HG03045 (cell line): ENCODE data around the gene CLPTM1.
"Not testable (repeated sequence)": the region's sequence is repeated elsewhere in the genome, so short reads cannot be mapped to it uniquely, and the experiment has no call there.

Experiments
- ATAC-seq: cut with Tn5 transposase; IDR thresholded peaks from one replicate; pipeline ENCODE4 v1.9.1; 2021; ENCODE audit warnings: mild to moderate bottlenecking, moderate library complexity; ENCODE audit not compliant: unreplicated experiment

The CLPTM1 gene

DNA sequence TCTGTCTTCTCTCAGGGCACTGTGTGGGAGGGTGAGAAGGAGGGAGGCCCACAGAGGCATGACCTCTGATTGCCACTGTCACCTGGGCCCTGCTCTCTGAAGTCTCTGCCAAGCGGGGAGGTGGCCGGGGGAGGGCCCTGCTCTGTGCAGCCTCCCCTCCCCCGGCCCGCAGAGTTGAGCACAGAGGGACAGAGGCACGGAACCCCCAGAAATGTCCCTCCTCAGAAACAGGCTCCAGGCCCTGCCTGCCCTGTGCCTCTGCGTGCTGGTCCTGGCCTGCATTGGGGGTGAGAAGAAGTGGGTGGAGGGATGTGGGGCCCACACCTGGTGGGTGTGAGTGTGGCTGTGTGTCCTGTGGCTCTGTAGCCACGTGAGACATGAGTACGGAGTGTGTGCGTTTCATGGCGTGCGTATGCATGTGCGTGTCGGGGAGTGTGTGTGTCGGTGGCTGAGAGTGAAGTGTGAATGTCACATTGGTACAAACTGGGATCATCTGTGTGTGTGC is 13.1 kb upstream of the CLPTM1 start, which contains the start of gene APOC4:
APOC4 (plus strand) TSS at position 171 of the 505 bp plus-strand sequence; CDS start at position 212, 41 bp downstream.
- ATAC-seq: no peak

DNA sequence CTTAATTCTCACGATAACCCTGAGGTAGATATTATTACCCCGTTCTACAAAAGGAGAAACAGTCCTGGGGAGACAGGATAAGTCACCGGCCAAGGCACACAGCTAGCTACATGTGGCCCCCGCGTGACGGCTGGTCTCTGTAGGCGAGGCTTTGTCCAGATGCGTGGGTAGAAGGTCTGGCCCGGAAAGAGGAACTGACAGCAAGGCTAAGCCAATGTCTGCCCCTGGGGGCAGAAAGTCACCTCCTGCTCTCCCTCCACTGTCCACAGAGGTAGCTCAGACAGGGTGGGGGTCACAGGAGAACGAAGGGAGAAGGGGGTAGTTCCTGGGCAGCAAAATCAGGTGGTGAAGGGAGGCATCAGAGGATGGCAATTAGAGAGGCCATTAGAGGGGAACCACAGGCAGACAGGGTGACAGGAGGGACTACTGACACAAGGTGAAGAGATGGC is 11.4 kb upstream of the CLPTM1 start:
- no peak for ATAC-seq

DNA sequence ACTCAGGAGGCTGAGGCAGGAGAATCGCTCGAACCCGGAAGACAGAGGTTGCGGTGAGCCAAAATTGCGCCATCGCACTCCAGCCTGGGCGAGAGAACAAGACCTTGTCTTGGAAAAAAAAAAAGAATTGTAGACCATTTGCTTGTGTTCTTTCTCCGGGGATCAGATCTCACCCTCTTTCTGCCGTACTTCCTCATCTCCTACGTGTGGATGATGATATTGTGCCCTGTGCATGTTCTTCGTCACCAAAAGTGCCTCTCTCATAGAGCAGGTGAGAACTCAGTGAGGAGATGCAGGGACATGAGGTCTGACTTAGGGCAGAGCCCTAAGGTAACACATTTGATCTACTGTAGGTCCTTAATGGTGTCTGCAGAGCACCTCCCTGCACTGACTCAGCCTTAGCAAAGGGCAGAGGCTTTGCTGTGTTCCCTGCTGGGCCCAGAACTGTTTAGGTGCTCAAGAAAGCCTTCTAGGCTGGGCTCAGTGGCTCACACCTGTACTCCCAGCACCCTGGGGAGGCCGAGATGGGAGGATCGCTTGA is 8.1 kb upstream of the CLPTM1 start:
- ATAC-seq: no peak

DNA sequence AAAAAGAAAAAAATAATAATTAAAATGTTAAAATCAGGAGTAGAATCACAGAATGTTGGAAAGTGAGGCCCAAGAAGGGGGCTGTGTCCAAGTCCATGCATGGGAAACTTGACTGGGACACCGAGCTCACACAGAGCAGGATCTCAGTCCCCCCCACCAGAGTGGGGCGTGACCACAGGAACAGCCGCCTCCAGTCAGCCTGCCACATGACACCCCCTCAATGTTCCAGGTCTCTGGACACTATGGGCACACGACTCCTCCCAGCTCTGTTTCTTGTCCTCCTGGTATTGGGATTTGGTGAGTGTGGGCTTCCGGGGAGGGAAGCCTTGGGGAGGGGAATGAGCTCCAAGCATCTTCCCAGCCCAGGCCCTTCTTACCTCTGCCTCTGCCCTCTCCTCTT is 6.9 kb upstream of the CLPTM1 start:
- no peak for ATAC-seq

DNA sequence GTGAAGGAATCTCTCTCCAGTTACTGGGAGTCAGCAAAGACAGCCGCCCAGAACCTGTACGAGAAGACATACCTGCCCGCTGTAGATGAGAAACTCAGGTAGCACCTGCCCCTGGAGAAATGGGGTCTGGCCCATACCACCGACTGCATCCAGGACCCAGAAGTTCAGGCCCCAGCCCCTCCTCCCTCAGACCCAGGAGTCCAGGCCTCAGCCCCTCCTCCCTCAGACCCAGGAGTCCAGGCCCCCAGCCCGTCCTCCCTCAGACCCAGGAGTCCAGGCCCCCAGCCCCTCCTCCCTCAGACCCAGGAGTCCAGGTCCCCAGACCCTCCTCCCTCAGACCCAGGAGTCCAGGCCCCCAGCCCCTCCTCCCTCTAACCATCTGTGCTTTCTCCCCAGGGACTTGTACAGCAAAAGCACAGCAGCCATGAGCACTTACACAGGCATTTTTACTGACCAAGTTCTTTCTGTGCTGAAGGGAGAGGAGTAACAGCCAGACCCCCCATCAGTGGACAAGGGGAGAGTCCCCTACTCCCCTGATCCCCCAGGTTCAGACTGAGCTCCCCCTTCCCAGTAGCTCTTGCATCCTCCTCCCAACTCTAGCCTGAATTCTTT is 6.3 kb upstream of the CLPTM1 start:
- no peak for ATAC-seq

- no peak for ATAC-seq
Observed at GRCh38 chr19:44949550-44949949, 5.6 kb upstream of the CLPTM1 start.

DNA sequence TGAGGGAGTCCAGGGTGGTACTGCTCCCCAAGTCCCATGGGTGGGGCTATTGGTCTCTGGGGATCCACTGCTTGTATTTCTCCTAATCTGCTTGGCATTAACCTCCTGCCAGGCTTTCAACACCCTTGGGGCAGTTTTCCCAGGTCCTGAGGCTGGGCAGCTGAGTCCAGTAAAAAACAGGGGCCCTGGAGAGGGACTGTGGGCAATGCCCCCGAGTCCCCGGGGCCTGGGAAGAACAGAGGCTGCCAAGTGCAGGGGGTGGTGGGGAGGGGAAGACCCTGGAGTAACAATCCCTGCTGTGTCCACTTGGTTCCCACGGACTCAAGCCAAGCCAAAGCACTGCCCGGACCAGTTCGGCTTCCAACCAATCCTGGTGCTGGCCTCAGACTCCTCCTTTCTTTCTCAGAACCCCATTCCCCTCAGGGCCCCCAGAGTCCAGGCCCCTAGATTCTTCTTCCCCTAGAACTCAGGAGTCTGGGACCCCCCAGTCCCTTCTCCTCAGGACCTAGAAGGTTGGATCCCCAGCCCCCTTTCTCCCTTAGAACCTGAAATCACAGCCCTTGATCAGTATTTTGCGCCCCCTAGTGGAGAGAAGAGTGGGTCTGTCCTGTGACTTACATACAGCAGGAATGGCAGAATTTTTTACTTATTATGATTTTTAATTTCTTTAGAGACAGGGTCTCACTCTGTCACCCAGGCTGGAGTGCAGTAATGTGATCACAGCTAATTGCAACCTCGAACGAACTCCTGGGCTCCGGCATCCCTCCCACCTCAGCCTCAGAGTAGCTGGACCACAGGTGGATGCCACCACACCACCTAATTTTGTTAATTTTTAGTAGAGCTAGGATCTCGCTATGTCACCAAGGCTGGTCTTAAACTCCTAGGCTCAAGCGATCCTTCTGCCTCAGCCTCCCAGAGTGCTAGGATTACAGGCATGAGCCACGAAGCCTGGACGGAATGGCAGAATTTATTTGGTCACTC is 3.7 kb upstream of the CLPTM1 start:
- ATAC-seq: no peak

GRCh38 chr19:44954278-44954648 is 917 bp upstream of the CLPTM1 start:
- ATAC-seq: no peak

DNA sequence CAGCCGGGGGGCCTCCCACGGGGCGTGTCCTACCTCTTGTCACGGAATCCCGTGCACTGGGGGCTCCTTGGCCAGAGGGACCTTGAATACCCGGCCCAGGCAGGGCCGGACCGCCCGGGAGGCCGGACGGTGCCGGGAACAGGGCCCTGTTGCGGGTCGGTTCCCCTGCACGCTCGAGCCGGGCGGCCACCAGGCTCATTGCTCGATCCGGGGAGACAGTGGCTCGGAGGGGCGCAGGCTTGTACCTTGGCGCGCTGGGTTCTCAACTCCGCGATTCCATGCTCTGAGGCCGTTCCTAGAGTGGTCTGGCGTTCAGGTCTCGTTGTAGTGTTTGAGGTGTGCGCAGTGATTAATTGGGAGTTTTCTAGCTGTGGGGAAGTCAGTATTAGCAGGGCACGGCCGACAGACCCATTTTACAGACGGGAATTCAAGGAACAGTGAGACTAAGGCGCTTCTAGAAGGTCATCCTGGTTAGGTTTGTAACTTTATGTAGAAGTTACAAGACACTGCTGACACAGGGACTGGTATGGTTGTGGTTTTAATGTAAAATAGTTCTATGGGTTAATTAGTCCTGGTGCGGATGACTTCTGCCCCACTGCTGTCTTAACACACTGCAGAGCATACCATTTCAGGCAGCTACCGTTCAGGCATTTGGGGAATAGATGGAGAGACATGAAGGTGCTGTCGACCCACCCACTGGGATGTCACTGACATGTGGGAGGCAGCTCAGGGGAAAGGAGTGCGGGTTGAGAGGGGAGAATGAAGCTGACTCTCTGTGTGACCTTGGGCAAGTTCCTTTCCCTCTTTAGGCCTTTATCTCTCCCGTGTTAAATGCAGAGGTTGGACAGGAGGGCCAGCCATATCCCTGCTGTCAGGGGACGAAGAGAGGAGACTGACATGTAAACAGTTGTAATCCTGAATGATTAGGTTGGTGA is 592 bp downstream of the CLPTM1 start:
- peak; percentile 23 for ATAC-seq

DNA sequence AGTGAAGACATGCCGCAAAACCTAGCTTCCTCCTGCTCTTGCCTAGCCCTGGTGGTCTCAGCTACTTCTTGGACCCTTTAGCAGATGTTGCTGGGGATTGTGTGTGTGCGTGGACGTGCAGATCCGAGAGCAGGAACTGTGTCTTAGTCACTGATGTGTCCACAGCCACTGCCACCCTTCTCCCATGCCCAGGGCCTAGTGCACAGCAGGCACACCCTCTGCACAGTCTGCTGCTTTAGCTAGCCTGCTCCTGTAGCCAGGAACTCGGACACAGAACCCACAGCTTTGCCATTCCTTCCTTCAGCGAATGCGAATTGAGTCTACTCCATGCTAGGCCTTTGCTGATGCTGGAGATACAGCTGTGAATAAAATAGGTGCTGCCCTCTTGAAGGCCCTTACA is 2.3 kb downstream of the CLPTM1 start:
- ATAC-seq: no peak

DNA sequence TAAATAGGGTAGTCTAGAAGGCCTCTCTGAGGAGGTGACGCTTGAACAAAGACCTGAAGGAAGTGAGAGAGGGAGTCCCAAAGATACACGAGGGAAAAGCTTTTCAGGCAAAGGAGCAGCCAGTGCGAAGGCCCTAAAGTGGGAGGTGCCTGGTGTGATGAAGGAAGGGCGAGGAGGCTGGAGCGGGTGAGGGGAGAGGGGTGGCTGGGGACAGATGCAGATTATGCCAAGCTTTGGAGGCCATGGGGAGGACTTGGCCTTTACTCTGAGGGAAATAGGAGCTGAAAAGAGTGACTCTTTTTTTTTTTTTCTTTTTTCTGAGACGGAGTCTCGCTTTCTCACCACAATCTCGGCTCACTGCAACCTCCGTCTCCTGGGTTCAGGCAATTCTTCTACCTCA is 2.9 kb downstream of the CLPTM1 start:
- ATAC-seq: no peak

GRCh38 chr19:44959691-44960090 is 4.5 kb downstream of the CLPTM1 start:
- ATAC-seq: no peak

DNA sequence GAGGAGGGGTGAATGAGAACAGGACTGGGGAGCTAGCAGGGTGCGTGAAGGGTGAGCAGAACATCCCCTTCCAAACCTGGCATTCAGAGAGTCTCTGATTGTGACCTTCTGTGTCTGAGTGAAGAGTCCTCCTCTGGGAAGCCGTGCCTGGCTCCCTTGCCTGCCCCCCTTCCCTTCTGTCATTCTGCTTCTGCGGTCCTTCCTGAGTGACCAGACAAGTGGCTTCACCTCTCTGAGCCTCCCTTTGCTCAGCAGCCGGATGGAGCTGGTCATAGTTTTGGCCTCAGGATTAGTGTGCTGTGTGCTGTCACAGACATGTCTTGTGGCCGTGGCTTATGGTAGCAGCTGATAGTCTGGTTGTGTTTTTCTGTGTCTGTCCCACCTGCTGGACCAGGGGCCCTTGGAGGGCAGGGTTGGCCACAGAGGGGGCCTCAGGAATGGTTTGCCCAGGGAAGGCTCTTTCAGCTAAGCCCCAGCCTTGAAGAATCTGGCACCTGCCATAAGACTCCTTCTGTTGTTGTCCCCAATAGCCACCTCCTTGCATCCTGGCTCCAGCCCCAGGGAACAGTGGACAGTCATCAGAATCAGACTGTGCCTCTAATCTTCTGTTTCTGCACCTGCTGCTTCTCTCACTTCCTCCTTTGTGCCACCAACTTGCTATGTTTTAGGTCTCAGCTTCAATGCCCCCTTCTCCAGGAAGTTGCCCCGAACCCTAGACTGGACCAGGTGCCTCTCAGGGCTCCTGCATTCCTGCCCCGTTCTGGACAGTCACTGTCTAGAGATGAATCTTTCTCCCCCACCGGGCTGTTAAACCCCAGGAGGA is 5.9 kb downstream of the CLPTM1 start:
- no peak for ATAC-seq

DNA sequence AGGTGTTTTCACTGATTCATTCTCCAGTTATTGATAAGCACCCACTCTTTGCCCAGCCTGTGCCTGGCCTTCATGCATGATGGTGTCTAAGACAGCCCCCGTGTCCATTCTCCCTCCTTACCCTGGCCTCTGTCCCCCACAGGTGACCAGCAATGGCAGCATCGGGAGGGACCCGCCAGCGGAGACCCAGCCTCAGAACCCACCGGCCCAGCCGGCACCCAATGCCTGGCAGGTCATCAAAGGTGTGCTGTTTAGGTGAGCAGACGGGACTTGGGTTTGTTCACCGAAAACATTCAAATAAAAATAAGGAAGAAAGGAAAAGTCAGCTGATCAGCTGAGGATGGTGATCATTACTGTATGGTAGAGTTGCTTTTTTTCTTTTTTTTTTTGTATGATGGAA is 6.6 kb downstream of the CLPTM1 start:
- no peak for ATAC-seq

DNA sequence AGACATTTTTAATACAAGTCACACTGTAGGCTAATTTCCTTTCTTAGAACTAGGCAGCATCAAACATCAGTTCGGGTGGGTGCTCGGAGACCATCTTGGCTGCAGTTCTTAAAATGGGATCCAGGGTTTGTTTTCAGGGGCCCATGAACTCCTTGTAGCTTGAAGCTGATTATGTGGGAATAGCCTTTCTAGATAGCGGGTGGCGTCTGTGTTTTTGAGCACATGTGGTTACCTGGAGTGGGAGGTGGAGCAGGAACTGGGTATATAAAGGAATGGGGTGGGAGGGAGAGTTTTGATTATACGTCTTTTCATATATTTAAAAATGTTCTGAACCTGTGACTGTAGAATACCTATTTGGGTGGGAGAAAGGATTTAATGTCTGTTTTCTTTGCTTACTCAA is 12.9 kb downstream of the CLPTM1 start:
- no peak for ATAC-seq

DNA sequence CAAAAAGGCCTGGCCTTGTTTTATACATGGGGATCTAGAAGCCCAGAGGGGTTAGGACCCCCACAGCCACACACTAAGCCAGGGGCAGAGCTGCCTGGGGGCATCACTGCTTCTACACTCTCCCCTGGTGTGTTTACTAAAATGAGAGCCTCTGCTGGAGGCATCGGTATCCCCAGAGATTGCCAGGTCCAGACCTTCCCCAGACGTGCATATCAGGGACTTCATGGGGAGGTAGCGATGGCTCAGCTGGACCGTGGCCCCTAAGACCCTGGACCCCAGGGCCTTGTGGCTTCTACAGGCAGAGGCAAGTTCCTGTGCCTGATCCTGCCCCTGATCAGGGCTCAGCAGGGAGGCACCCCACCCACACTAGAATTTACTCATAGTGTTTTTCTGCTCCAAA is 13.5 kb downstream of the CLPTM1 start:
- no peak for ATAC-seq

GRCh38 chr19:44969437-44969836 is 14.3 kb downstream of the CLPTM1 start:
- ATAC-seq: no peak

- ATAC-seq: not testable (repeated sequence)
Observed at GRCh38 chr19:44971451-44971850, 16.3 kb downstream of the CLPTM1 start.

GRCh38 chr19:44972802-44973201 is 17.6 kb downstream of the CLPTM1 start:
- ATAC-seq: no peak
